Activated CD8-positive, alpha-beta T cell treated with anti-CD3 and anti-CD28 coated beads for 36 hours (primary cell): ENCODE measurements around the gene MRTFB. TPM values are rescaled to one million over a fixed set of nuclear protein-coding genes. Genes with fewer than 3 reads are reported as not detected.

Experiments
- ATAC-seq: fragments of 200-7000 bp; cut with Tn5 transposase; one replicate; pipeline ENCODE4 v1.10.0; 2021; ENCODE audit warnings: mild to moderate bottlenecking, moderate library complexity
- CTCF ChIA-PET: fragments of 350-600 bp; sonication (Branson Sonifier 250); formaldehyde crosslinking; loops from one replicate; lab custom pipeline; 2021; ENCODE audit warnings: antibody characterized with exemption; lab: Charles Lee
- POLR2A ChIA-PET: fragments of 350-600 bp; sonication (Branson Sonifier 250); formaldehyde crosslinking; loops from one replicate; lab custom pipeline; 2021; ENCODE audit warnings: antibody characterized with exemption; lab: Charles Lee
- DNase-seq: peaks from one replicate; pipeline ENCODE4 v3.0.0-alpha.2; 2020
- H3K27ac Mint-ChIP-seq: one replicate; pipeline ENCODE4 v1.8.0; 2021; ENCODE audit warnings: mild to moderate bottlenecking, mixed read lengths
- H3K27me3 Mint-ChIP-seq: one replicate; pipeline ENCODE4 v1.8.0; 2021; ENCODE audit warnings: mixed read lengths
- H3K36me3 Mint-ChIP-seq: one replicate; pipeline ENCODE4 v1.8.0; 2021; ENCODE audit warnings: low read depth, mixed read lengths
- H3K4me1 Mint-ChIP-seq: one replicate; pipeline ENCODE4 v1.8.0; 2021; ENCODE audit warnings: low read depth, mixed read lengths
- H3K4me3 Mint-ChIP-seq: one replicate; pipeline ENCODE4 v1.8.0; 2021; ENCODE audit warnings: mild to moderate bottlenecking, moderate library complexity, mixed read lengths
- H3K9me3 Mint-ChIP-seq: one replicate; pipeline ENCODE4 v1.8.0; 2021; ENCODE audit warnings: mixed read lengths
- CTCF ChIP-seq: fragments of 200-600 bp; IDR thresholded peaks from one replicate; pipeline ENCODE4 v1.8.0; 2022; ENCODE audit warnings: antibody characterized with exemption, mild to moderate bottlenecking
- intact Hi-C: fragments of 100-400 bp; cut with micrococcal nuclease; formaldehyde crosslinking; loops from one replicate; pipeline ENCODE4 v1.10.0; 2022
- total RNA-seq, 2 experiments: library from RNA; stranded (reverse); gene quantifications; one replicate each; pipeline ENCODE4 v1.2.3, GENCODE V29; 2021

MRTFB gene
- total RNA-seq, 2 experiments from 2014 or later = 10.3 to 12.0 TPM

DNA sequence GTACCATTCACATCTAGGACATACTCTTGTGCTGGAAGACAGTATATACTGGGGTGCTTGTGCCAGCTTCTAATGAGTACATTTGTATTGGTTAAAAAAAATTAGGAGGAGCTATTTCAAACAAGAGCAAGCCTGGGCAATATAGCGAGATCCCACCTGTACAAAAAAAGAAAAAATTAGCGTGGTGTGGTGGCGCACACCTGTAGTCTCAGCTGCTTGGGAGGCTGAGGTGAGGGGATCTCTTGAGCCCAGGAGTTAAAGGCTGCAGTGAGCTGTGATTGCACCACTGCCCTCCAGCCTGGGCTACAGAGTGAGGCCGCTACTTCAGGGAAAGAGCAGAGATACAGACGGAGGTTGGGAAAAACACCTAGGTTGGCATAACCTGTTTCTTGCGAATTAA, 1.2 kb downstream of the MRTFB start:
- no peak for TF ChIP-seq CTCF
- ChIA-PET POLR2A (no interaction called here), CTCF (interaction anchor here (1.2 to 1.3 kb wide), 2 partner anchors 100 to 153 kb away, joined by 3 to 4 read pairs; partner anchors contain the start of gene ERCC4)
- DNase-seq (no peak), ATAC-seq (no peak)
- Mint-ChIP-seq H3K27ac (no peak overlapping the region), H3K4me3 (peak overlapping the region; percentile 80), H3K27me3 (peaks cover 5% of the 10 kb centered on the region), H3K9me3 (no peaks in the 10 kb centered on the region), H3K36me3 (no peaks in the 10 kb centered on the region), H3K4me1 (peaks cover 17% of the 10 kb centered on the region)
- intact Hi-C loops = no loop called here

DNA sequence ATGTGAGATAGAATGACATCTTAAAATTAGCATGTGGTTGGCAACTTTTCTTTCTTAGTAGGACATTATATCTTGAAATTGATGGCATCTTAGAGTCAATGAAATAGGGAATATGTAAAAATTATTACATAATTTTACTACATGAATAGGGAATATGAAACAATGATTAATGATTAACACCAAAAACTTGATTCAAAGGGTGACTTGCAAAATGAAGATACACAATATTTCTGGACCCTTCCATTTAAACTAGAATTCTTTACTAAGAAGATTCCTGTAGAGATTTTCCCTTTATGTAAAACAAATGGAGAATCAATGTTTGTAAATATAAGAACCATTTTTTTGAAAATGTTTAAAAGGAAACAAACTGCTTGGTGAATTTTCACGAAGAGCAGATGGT, 3.4 kb downstream of the MRTFB start:
- intact Hi-C loops = no loop called here
- Mint-ChIP-seq H3K36me3 (peaks cover 1% of the 10 kb centered on the region), H3K27me3 (no peaks in the 10 kb centered on the region), H3K9me3 (no peaks in the 10 kb centered on the region), H3K27ac (no peak overlapping the region), H3K4me3 (no peak overlapping the region), H3K4me1 (peaks cover 17% of the 10 kb centered on the region)
- POLR2A ChIA-PET = no interaction called here
- TF ChIP-seq CTCF = no peak
- DNase-seq (no peak), ATAC-seq (no peak)
- CTCF ChIA-PET = interaction anchor here (1.2 kb wide), 1 partner anchor 175 kb away, joined by 3 read pairs; no protein-coding TSS in a partner anchor

DNA sequence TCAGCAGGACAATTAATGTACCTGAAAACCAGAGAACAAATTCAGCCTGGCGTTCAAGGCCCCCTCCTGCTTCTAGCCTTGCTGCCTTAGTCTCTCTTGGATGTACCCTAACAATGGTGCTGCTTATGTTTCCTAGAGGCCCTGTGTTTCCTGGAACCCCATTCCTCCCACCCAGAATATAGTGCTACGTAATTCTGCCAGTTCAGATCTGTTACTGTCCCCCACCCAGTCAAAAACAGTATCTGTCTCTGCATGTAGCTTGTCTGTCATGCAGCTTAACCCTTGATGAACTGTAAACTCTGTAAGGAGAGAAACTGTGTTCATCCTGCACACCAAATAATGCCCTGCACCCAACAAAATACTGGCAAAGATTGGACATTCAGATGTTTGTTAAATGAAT, 6.8 kb downstream of the MRTFB start:
- H3K27me3 Mint-ChIP-seq = no peaks in the 10 kb centered on the region
- no peak for TF ChIP-seq CTCF
- intact Hi-C loops = no loop called here

GRCh38 chr16:14086477-14086876, 15.4 kb downstream of the MRTFB start:
- no peaks in the 10 kb centered on the region for H3K27me3 Mint-ChIP-seq
- intact Hi-C loops = no loop called here
- CTCF ChIA-PET = no interaction called here
- DNase-seq (no peak), ATAC-seq (no peak)
- H3K4me3 Mint-ChIP-seq = no peak overlapping the region
- no peak for TF ChIP-seq CTCF
- no peaks in the 10 kb centered on the region for H3K9me3 Mint-ChIP-seq
- H3K36me3 Mint-ChIP-seq = peaks cover 17% of the 10 kb centered on the region
- POLR2A ChIA-PET = no interaction called here
- H3K27ac Mint-ChIP-seq = no peak overlapping the region
- peaks cover 5% of the 10 kb centered on the region for H3K4me1 Mint-ChIP-seq

More for the DNA sequence above, 6.8 kb downstream of the MRTFB start:
- ChIA-PET CTCF (no interaction called here), POLR2A (no interaction called here)
- DNase-seq (no peak), ATAC-seq (no peak)
- Mint-ChIP-seq H3K9me3 (no peaks in the 10 kb centered on the region), H3K27ac (no peak overlapping the region), H3K4me1 (peaks cover 10% of the 10 kb centered on the region), H3K4me3 (no peak overlapping the region), H3K36me3 (peaks cover 11% of the 10 kb centered on the region)

DNA sequence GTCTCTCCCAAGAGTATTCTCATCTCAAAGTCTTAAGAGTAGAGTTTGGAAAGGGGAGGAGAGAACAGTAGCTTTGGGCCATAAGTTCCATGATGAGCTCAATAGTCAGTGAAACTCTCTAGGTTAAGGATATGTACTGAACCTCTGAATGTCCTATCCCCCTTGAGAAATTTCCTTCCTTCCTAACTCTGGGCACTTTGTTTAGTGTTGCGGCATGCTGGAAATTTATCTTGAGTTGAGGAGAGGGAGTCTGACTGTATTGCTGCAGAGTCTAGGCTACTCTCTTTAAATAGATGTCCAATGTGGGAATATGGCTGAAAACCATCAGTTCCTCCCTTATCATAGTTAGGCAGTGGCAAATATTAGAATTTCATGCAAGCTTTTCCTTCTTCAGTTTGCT, 16.1 kb downstream of the MRTFB start:
- POLR2A ChIA-PET = no interaction called here
- Mint-ChIP-seq H3K4me1 (peaks cover 8% of the 10 kb centered on the region), H3K27me3 (no peaks in the 10 kb centered on the region), H3K36me3 (peaks cover 13% of the 10 kb centered on the region), H3K27ac (no peak overlapping the region), H3K9me3 (no peaks in the 10 kb centered on the region), H3K4me3 (no peak overlapping the region)
- no peak for DNase-seq
- TF ChIP-seq CTCF = no peak
- no peak for ATAC-seq
- CTCF ChIA-PET = interaction anchor here (0.6 kb wide), 1 partner anchor 34 kb away, joined by 3 read pairs; no protein-coding TSS in a partner anchor
- intact Hi-C loops = no loop called here
